Hepatocyte (in vitro differentiated cells): ENCODE measurements around the gene PKN1.

Experiments
- EZH2 ChIP-seq: fragments of 200-600 bp; sonication (generic); IDR thresholded peaks from 2 replicates; pipeline ENCODE4 v1.6.1; 2016; ENCODE audit warnings: antibody characterized with exemption, mild to moderate bottlenecking, borderline replicate concordance
- TF ChIP-seq, protein P1 (sequence below): fragments of 200-600 bp; sonication (generic); IDR thresholded peaks from 2 replicates; pipeline ENCODE4 v1.5.1; 2016; ENCODE audit warnings: antibody characterized with exemption, mild to moderate bottlenecking; ENCODE audit not compliant: poor library complexity

- TF ChIP-seq, protein P1, sequence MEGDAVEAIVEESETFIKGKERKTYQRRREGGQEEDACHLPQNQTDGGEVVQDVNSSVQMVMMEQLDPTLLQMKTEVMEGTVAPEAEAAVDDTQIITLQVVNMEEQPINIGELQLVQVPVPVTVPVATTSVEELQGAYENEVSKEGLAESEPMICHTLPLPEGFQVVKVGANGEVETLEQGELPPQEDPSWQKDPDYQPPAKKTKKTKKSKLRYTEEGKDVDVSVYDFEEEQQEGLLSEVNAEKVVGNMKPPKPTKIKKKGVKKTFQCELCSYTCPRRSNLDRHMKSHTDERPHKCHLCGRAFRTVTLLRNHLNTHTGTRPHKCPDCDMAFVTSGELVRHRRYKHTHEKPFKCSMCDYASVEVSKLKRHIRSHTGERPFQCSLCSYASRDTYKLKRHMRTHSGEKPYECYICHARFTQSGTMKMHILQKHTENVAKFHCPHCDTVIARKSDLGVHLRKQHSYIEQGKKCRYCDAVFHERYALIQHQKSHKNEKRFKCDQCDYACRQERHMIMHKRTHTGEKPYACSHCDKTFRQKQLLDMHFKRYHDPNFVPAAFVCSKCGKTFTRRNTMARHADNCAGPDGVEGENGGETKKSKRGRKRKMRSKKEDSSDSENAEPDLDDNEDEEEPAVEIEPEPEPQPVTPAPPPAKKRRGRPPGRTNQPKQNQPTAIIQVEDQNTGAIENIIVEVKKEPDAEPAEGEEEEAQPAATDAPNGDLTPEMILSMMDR: no peak
- TF ChIP-seq EZH2: no peak
Measured at GRCh38 chr19:14459703-14460102, 26.6 kb downstream of the PKN1 start.
